Cardiac ventricle fibroblast (primary cell): ENCODE results near the gene STT3A. TPM values are rescaled to one million over a fixed set of nuclear protein-coding genes. Genes with fewer than 3 reads are reported as not detected.

Experiments
- total RNA-seq: library from RNA; depleted of rRNA; stranded (reverse); fragments of >200 nt; gene quantifications from 2 replicates; pipeline ENCODE4 v1.2.3, GENCODE V29; 2015

Gene STT3A
- total RNA-seq, result 149 and 173 TPM in 2 replicates

GRCh38 chr11:125592305-125593113, at the start of gene STT3A:
Gene STT3A (plus strand): TSS chr11:125592852. CDS start chr11:125595916, 3,064 bp downstream.

GRCh38 chr11:125568970-125569914, 23.4 kb upstream of the STT3A start, which contains the start of gene EI24:
Gene EI24 (plus strand): TSS chr11:125569477. CDS start chr11:125572528, 3,051 bp downstream.

GRCh38 chr11:125624756-125625213, 32.1 kb downstream of the STT3A start, which contains the start of gene CHEK1:
Gene CHEK1 (plus strand): TSS chr11:125625163. CDS start chr11:125626769, 1,606 bp downstream.

Other genes starting within 250 kb of the STT3A start
- gene FEZ1, start 96.6 kb upstream of the STT3A start, total RNA-seq, result 61.6 and 66.7 TPM in 2 replicates
- gene EI24, start 23.4 kb upstream of the STT3A start, total RNA-seq, result 68.0 and 90.7 TPM in 2 replicates
- 9.0 and 9.4 TPM in 2 replicates for gene CHEK1, start 32.3 kb downstream of the STT3A start, total RNA-seq
- gene ACRV1, start 88.0 kb downstream of the STT3A start, total RNA-seq, result not detected in 2 replicates
- not detected in 2 replicates for gene PATE1, start 153.4 kb downstream of the STT3A start, total RNA-seq
- gene PATE2, start 186.0 kb downstream of the STT3A start, total RNA-seq, result 0.44 TPM in 1 of 2 replicates, not detected in the other
- gene PATE3, start 195.3 kb downstream of the STT3A start, total RNA-seq, result not detected in 2 replicates
- not detected in 2 replicates for gene PATE4, start 240.5 kb downstream of the STT3A start, total RNA-seq